H9 (cell line): Measurements from ENCODE around the gene HOXD8. TPM values are rescaled to one million over a fixed set of nuclear protein-coding genes. Genes with fewer than 3 reads are reported as not detected.
A peak's percentile ranks its signal among the peaks of the same experiment; 100 is the strongest.

Experiments used
- DNase-seq: peaks from one replicate; pipeline ENCODE4 v3.0.0-alpha.2; 2017
- H2AFZ ChIP-seq: one replicate; pipeline ENCODE4 v1.6.1; 2013; ENCODE audit warnings: mild to moderate bottlenecking, low read length, control low read depth, moderate library complexity
- H2AK5ac ChIP-seq: 2 replicates; pipeline ENCODE4 v1.6.1; 2013; ENCODE audit warnings: low read length, control low read depth, mixed read lengths; ENCODE audit not compliant: insufficient read length
- H2BK120ac ChIP-seq: one replicate; pipeline ENCODE4 v1.6.1; 2013; ENCODE audit warnings: low read depth, mild to moderate bottlenecking, low read length, control low read depth, inconsistent platforms; ENCODE audit not compliant: poor library complexity, severe bottlenecking
- H2BK12ac ChIP-seq: 2 replicates; pipeline ENCODE4 v1.6.1; 2013; ENCODE audit warnings: low read length, control low read depth, mixed read lengths, low read depth; ENCODE audit not compliant: insufficient read length
- H2BK15ac ChIP-seq: 2 replicates; pipeline ENCODE4 v1.6.1; 2013; ENCODE audit warnings: low read depth, low read length, control low read depth
- H2BK20ac ChIP-seq: one replicate; pipeline ENCODE4 v1.6.1; 2013; ENCODE audit warnings: low read depth, mild to moderate bottlenecking, low read length, control low read depth, inconsistent platforms; ENCODE audit not compliant: poor library complexity, severe bottlenecking
- H2BK5ac ChIP-seq: 2 replicates; pipeline ENCODE4 v1.6.1; 2013; ENCODE audit warnings: low read length, control low read depth, mixed read lengths; ENCODE audit not compliant: insufficient read length
- H3K14ac ChIP-seq: 2 replicates; pipeline ENCODE4 v1.6.1; 2013; ENCODE audit warnings: low read length, control low read depth; ENCODE audit not compliant: insufficient read depth
- H3K18ac ChIP-seq: 2 replicates; pipeline ENCODE4 v1.6.1; 2013; ENCODE audit warnings: low read depth, mild to moderate bottlenecking, mixed read lengths, low read length, control low read depth; ENCODE audit not compliant: insufficient read length
- H3K23ac ChIP-seq: 2 replicates; pipeline ENCODE4 v1.6.1; 2013; ENCODE audit warnings: low read length, control low read depth, mixed read lengths, low read depth; ENCODE audit not compliant: insufficient read length
- H3K23me2 ChIP-seq: 2 replicates; pipeline ENCODE4 v1.6.1; 2013; ENCODE audit warnings: low read depth, mild to moderate bottlenecking, mixed read lengths, low read length, control low read depth; ENCODE audit not compliant: insufficient read length, poor library complexity, severe bottlenecking
- H3K27ac ChIP-seq: 2 replicates; pipeline ENCODE4 v1.5.1; 2013; ENCODE audit warnings: low read length, control low read depth, mixed read lengths, low read depth; ENCODE audit not compliant: insufficient read length
- H3K27me3 ChIP-seq: 2 replicates; pipeline ENCODE4 v1.6.1; 2013; ENCODE audit warnings: low read length, control low read depth, inconsistent platforms; ENCODE audit not compliant: insufficient read depth
- H3K4ac ChIP-seq: 2 replicates; pipeline ENCODE4 v1.6.1; 2013; ENCODE audit warnings: low read depth, mild to moderate bottlenecking, control low read depth, inconsistent platforms, low read length, moderate library complexity
- H3K4me1 ChIP-seq: 2 replicates; pipeline ENCODE4 v1.6.1; 2013; ENCODE audit warnings: low read length, control low read depth, inconsistent platforms; ENCODE audit not compliant: insufficient read depth
- H3K4me2 ChIP-seq: 2 replicates; pipeline ENCODE4 v1.6.1; 2013; ENCODE audit warnings: low read length, control low read depth, mixed read lengths; ENCODE audit not compliant: insufficient read length, insufficient read depth
- H3K56ac ChIP-seq: 2 replicates; pipeline ENCODE4 v1.6.1; 2013; ENCODE audit warnings: low read depth, mild to moderate bottlenecking, mixed read lengths, low read length, control low read depth; ENCODE audit not compliant: insufficient read length
- H3K79me1 ChIP-seq: 2 replicates; pipeline ENCODE4 v1.6.1; 2013; ENCODE audit warnings: low read depth, mild to moderate bottlenecking, moderate library complexity, low read length, control low read depth, inconsistent platforms; ENCODE audit not compliant: insufficient read depth, poor library complexity, severe bottlenecking
- H3K79me2 ChIP-seq: 2 replicates; pipeline ENCODE4 v1.6.1; 2013; ENCODE audit warnings: low read length, control low read depth, inconsistent platforms; ENCODE audit not compliant: insufficient read depth
- H3K9ac ChIP-seq: 2 replicates; pipeline ENCODE4 v1.6.1; 2013; ENCODE audit warnings: low read length, control low read depth, mixed read lengths; ENCODE audit not compliant: insufficient read length; ENCODE audit errors: extremely low read depth
- H3K9me3 ChIP-seq: one replicate; pipeline ENCODE4 v1.6.1; 2013; ENCODE audit warnings: low read depth, low read length, inconsistent platforms; ENCODE audit not compliant: control insufficient read depth
- H3T11ph ChIP-seq: one replicate; pipeline ENCODE4 v1.6.1; 2013; ENCODE audit warnings: mild to moderate bottlenecking, low read length, control low read depth, inconsistent platforms
- H4K20me1 ChIP-seq: one replicate; pipeline ENCODE4 v1.6.1; 2013; ENCODE audit not compliant: control insufficient read depth, insufficient read length, insufficient read depth
- H4K5ac ChIP-seq: 2 replicates; pipeline ENCODE4 v1.6.1; 2013; ENCODE audit warnings: low read depth, mild to moderate bottlenecking, mixed read lengths, low read length, control low read depth; ENCODE audit not compliant: insufficient read length
- H4K8ac ChIP-seq: replicated peaks from 2 replicates; pipeline ENCODE4 v1.6.1; 2013; ENCODE audit warnings: low read length, control low read depth, mixed read lengths, low read depth; ENCODE audit not compliant: insufficient read length
- H4K91ac ChIP-seq: 2 replicates; pipeline ENCODE4 v1.6.1; 2013; ENCODE audit warnings: low read depth, mild to moderate bottlenecking, moderate library complexity, mixed read lengths, low read length, control low read depth; ENCODE audit not compliant: insufficient read length
- H3K27ac Mint-ChIP-seq, 3 experiments: 2 replicates in 2 of 3; 3 replicates in 1 of 3; pipeline ENCODE4 v1.8.0; 2020 to 2021; ENCODE audit warnings: mixed read lengths in 3 of 3, mild to moderate bottlenecking in 1 of 3, moderate library complexity in 1 of 3
- H3K27me3 Mint-ChIP-seq: 2 replicates; pipeline ENCODE4 v1.8.0; 2021; ENCODE audit warnings: low read depth, mild to moderate bottlenecking, moderate library complexity, mixed read lengths
- H3K36me3 Mint-ChIP-seq, 3 experiments: 2 replicates in 2 of 3; 3 replicates in 1 of 3; pipeline ENCODE4 v1.8.0; 2020 to 2021; ENCODE audit warnings: low read depth in 3 of 3, mixed read lengths in 3 of 3; ENCODE audit not compliant: insufficient read depth in 1 of 3
- H3K4me1 Mint-ChIP-seq, 2 experiments: 2 replicates each; pipeline ENCODE4 v1.8.0; 2020; ENCODE audit warnings: mixed read lengths in 2 of 2
- H3K4me3 Mint-ChIP-seq, 2 experiments: 2 replicates in 1 of 2; 3 replicates in 1 of 2; pipeline ENCODE4 v1.8.0; 2020 to 2021; ENCODE audit warnings: mild to moderate bottlenecking in 2 of 2, mixed read lengths in 2 of 2, moderate library complexity in 1 of 2
- H3K9me3 Mint-ChIP-seq, 2 experiments: 2 replicates in 1 of 2; 3 replicates in 1 of 2; pipeline ENCODE4 v1.8.0; 2020; ENCODE audit warnings: mild to moderate bottlenecking in 2 of 2, mixed read lengths in 2 of 2, moderate library complexity in 1 of 2
- WGBS: extraction: QIAGEN DNeasy Blood & Tissue Kit; methylation state at CpG from one replicate; pipeline ENCODE4 v1.1.7; 2013; ENCODE audit warnings: missing lambda C conversion rate, low lambda C conversion rate, mixed read lengths; ENCODE audit not compliant: insufficient read length; ENCODE audit errors: extremely low coverage; 5-methylcytosine and 5-hydroxymethylcytosine counted together
- total RNA-seq: library from RNA; stranded (reverse); gene quantifications from 2 replicates; pipeline ENCODE4 v1.2.1, GENCODE V29; 2021
- TF ChIP-seq, protein P1 (sequence below): fragments of 200-600 bp; sonication (generic); conservative IDR thresholded peaks from 3 replicates; pipeline ENCODE4 v1.8.0; 2021; ENCODE audit warnings: antibody characterized with exemption, mild to moderate bottlenecking

The HOXD8 gene
- total RNA-seq, 1 experiment from 2014 or later: not detected

- no CpG with 5 or more reads among the region's 49 CpGs for WGBS
- Mint-ChIP-seq H3K36me3 (no peaks in the 10 kb centered on the region; a peak in 2 of 7 replicates), H3K27ac (no peak overlapping the region), H3K9me3 (peaks cover 4 to 17% of the 10 kb centered on the region in 2 experiments; a peak in 4 of 5 replicates), H3K4me3 (peak overlapping the region; percentile 10 to 73; a peak in 4 of 5 replicates), H3K27me3 (peaks cover 98% of the 10 kb centered on the region), H3K4me1 (peaks cover 12 to 20% of the 10 kb centered on the region in 2 experiments)
- peak overlapping the region; percentile 0 for H3K4me2 ChIP-seq
- no peak overlapping the region for H2BK15ac ChIP-seq
- no peak overlapping the region for H2BK12ac ChIP-seq
- no peak overlapping the region for H2BK5ac ChIP-seq
- no peaks in the 10 kb centered on the region for H3K4me1 ChIP-seq
- no peak overlapping the region for H3K56ac ChIP-seq
- H3T11ph ChIP-seq: no peak overlapping the region
- no peak overlapping the region for H3K4ac ChIP-seq
- H4K8ac ChIP-seq: no peak overlapping the region
- peak; percentile 69 for DNase-seq
- no peak overlapping the region for H2BK120ac ChIP-seq
- H3K27me3 ChIP-seq: peaks cover 89% of the 10 kb centered on the region
- no peaks in the 10 kb centered on the region for H3K9me3 ChIP-seq
- no peaks in the 10 kb centered on the region for H3K79me2 ChIP-seq
- H3K79me1 ChIP-seq: no peaks in the 10 kb centered on the region
- no peak overlapping the region for H2BK20ac ChIP-seq
- H3K9ac ChIP-seq: no peak overlapping the region
- TF ChIP-seq, protein P1, sequence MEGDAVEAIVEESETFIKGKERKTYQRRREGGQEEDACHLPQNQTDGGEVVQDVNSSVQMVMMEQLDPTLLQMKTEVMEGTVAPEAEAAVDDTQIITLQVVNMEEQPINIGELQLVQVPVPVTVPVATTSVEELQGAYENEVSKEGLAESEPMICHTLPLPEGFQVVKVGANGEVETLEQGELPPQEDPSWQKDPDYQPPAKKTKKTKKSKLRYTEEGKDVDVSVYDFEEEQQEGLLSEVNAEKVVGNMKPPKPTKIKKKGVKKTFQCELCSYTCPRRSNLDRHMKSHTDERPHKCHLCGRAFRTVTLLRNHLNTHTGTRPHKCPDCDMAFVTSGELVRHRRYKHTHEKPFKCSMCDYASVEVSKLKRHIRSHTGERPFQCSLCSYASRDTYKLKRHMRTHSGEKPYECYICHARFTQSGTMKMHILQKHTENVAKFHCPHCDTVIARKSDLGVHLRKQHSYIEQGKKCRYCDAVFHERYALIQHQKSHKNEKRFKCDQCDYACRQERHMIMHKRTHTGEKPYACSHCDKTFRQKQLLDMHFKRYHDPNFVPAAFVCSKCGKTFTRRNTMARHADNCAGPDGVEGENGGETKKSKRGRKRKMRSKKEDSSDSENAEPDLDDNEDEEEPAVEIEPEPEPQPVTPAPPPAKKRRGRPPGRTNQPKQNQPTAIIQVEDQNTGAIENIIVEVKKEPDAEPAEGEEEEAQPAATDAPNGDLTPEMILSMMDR: no peak
- no peaks in the 10 kb centered on the region for H3K23me2 ChIP-seq
- H3K23ac ChIP-seq: no peak overlapping the region
- no peak overlapping the region for H2AFZ ChIP-seq
- no peak overlapping the region for H2AK5ac ChIP-seq
- H3K14ac ChIP-seq: no peak overlapping the region
- no peak overlapping the region for H3K27ac ChIP-seq
- H4K20me1 ChIP-seq: no peaks in the 10 kb centered on the region
- no peak overlapping the region for H3K18ac ChIP-seq
- H4K91ac ChIP-seq: no peak overlapping the region
- no peak overlapping the region for H4K5ac ChIP-seq
These were observed 1.1 kb upstream of the HOXD8 start for GRCh38 chr2:176128172-176128981.
